Body of pancreas (tissue), 4 donors: Measurements from ENCODE around the gene HEXA. TPM values are rescaled to one million over a fixed set of nuclear protein-coding genes. Genes with fewer than 3 reads are reported as not detected.
"Not testable (repeated sequence)": the region's sequence is repeated elsewhere in the genome, so short reads cannot be mapped to it uniquely, and the experiment has no call there.

ENCODE experiments used
- ATAC-seq: fragments of 150-250 bp; one replicate; pipeline ENCODE4 v1.9.1; 2016
- DNase-seq, 4 donors: peaks; one replicate each; pipeline ENCODE4 v3.0.0-alpha.2; 2019
- H3K27ac ChIP-seq, 4 donors: fragments of 200-600 bp; sonication (generic); 1 replicate in 3 of 4; 2 replicates in 1 of 4; pipeline versions ENCODE4 v1.5.1 to v1.6.1; 2016 to 2019; ENCODE audit warnings: mild to moderate bottlenecking in 1 of 4, mixed read lengths in 1 of 4, moderate library complexity in 1 of 4
- H3K27me3 ChIP-seq, 2 donors: fragments of 200-600 bp; sonication (generic); one replicate each; pipeline ENCODE4 v1.6.0; 2016; ENCODE audit warnings: mild to moderate bottlenecking in 1 of 2
- H3K36me3 ChIP-seq, 2 donors: fragments of 200-600 bp; sonication (generic); replicated peaks in 1 of 2; 2 replicates each; pipeline ENCODE4 v1.5.1; 2016; ENCODE audit warnings: low read depth in 2 of 2; ENCODE audit not compliant: insufficient read depth in 1 of 2
- H3K4me1 ChIP-seq: fragments of 200-600 bp; sonication (generic); one replicate; pipeline ENCODE4 v1.6.0; 2016
- H3K4me3 ChIP-seq, 2 donors: fragments of 200-600 bp; sonication (generic); 1 replicate in 1 of 2; 2 replicates in 1 of 2; pipeline ENCODE4 v1.5.1; 2016 to 2019
- H3K9me3 ChIP-seq, 3 donors: fragments of 200-600 bp; sonication (generic); 1 replicate in 2 of 3; 2 replicates in 1 of 3; pipeline ENCODE4 v1.5.1; 2016
- CTCF ChIP-seq, 7 experiments: fragments of 450-650 bp in 4 of 7; fragments of 200-600 bp in 3 of 7; sonication (generic) in 3 of 7; IDR thresholded peaks; one replicate each; pipeline ENCODE4 v1.5.1; 2016 to 2019; ENCODE audit warnings: antibody characterized with exemption in 7 of 7
- POLR2A ChIP-seq, 3 donors: fragments of 450-650 bp; IDR thresholded peaks; one replicate each; pipeline ENCODE4 v1.6.1; 2016; ENCODE audit warnings: antibody characterized with exemption in 3 of 3, mild to moderate bottlenecking in 2 of 3
- WGBS, 2 donors: methylation state at CpG; one replicate each; pipeline ENCODE4 v1.1.5; 2017; 5-methylcytosine and 5-hydroxymethylcytosine counted together
- intact Hi-C: fragments of 100-400 bp; cut with DNase I; formaldehyde crosslinking; loops from one replicate; pipeline ENCODE4 v1.15.1; 2023
- total RNA-seq, 2 donors: library from RNA; depleted of rRNA; stranded (reverse); fragments of >200 nt; gene quantifications; one replicate each; pipeline ENCODE4 v1.1.0, GENCODE V29; 2016

Gene HEXA
- total RNA-seq, 2 donors from 2014 or later: 35.5 to 48.8 TPM

- Histone ChIP-seq H3K27ac (no peak overlapping the region), H3K27me3 (no peaks in the 10 kb centered on the region)
- intact Hi-C loops: no loop called here
Measured at GRCh38 chr15:72389231-72389630, 13.4 kb upstream of the HEXA start.

GRCh38 chr15:72387741-72388140, 11.9 kb upstream of the HEXA start:
- Histone ChIP-seq H3K4me1 (peaks cover 9% of the 10 kb centered on the region), H3K9me3 (no peaks in the 10 kb centered on the region), H3K27me3 (no peaks in the 10 kb centered on the region), H3K27ac (no peak overlapping the region), H3K36me3 (no peaks in the 10 kb centered on the region), H3K4me3 (no peak overlapping the region)
- no peak for TF ChIP-seq POLR2A (IDR thresholded peaks at IDR 0.05)
- no peak for TF ChIP-seq CTCF (IDR thresholded peaks at IDR 0.05)
- ATAC-seq (no peak), DNase-seq (no peak)
- intact Hi-C loops: no loop called here

More at GRCh38 chr15:72389231-72389630, 13.4 kb upstream of the HEXA start:
- H3K36me3 ChIP-seq: no peaks in the 10 kb centered on the region
- DNase-seq: peak; percentile 35 to 74 (median 52)
- peaks cover 9% of the 10 kb centered on the region for H3K4me1 ChIP-seq
- 17 to 18% methylated on average over 3 of the region's 3 CpGs for WGBS, 2 donors
- no peak overlapping the region for H3K4me3 ChIP-seq
- no peak for ATAC-seq
- H3K9me3 ChIP-seq: no peaks in the 10 kb centered on the region
- TF ChIP-seq POLR2A (IDR thresholded peaks at IDR 0.05): no peak
- no peak for TF ChIP-seq CTCF (IDR thresholded peaks at IDR 0.05)

- no peak overlapping the region for H3K27ac ChIP-seq
- DNase-seq (no peak), ATAC-seq (no peak)
- no peaks in the 10 kb centered on the region for H3K36me3 ChIP-seq
- no peaks in the 10 kb centered on the region for H3K9me3 ChIP-seq
- TF ChIP-seq CTCF (IDR thresholded peaks at IDR 0.05) (peak in 3 of 7 experiments; percentile 10 to 27 (median 20)), POLR2A (IDR thresholded peaks at IDR 0.05) (no peak)
- intact Hi-C loops: no loop called here
- no peaks in the 10 kb centered on the region for H3K4me1 ChIP-seq
- no peak overlapping the region for H3K4me3 ChIP-seq
- no peaks in the 10 kb centered on the region for H3K27me3 ChIP-seq
- 48 to 54% methylated on average over 2 of the region's 2 CpGs for WGBS, 2 donors
Measured at GRCh38 chr15:72382146-72382545, 6.3 kb upstream of the HEXA start.

GRCh38 chr15:72380743-72381142, 4.9 kb upstream of the HEXA start:
- Histone ChIP-seq H3K4me1 (peaks cover 6% of the 10 kb centered on the region), H3K27me3 (no peaks in the 10 kb centered on the region), H3K36me3 (no peaks in the 10 kb centered on the region), H3K9me3 (no peaks in the 10 kb centered on the region), H3K27ac (no peak overlapping the region), H3K4me3 (no peak overlapping the region)
- intact Hi-C loops: no loop called here
- TF ChIP-seq CTCF (IDR thresholded peaks at IDR 0.05) (no peak), POLR2A (IDR thresholded peaks at IDR 0.05) (no peak)
- ATAC-seq (no peak), DNase-seq (no peak)
- WGBS, 2 donors: 63 to 65% methylated on average over 4 of the region's 4 CpGs

- TF ChIP-seq CTCF (IDR thresholded peaks at IDR 0.05) (no peak), POLR2A (IDR thresholded peaks at IDR 0.05) (no peak)
- Histone ChIP-seq H3K36me3 (no peaks in the 10 kb centered on the region), H3K4me3 (no peak overlapping the region), H3K27me3 (no peaks in the 10 kb centered on the region), H3K9me3 (no peaks in the 10 kb centered on the region), H3K27ac (no peak overlapping the region), H3K4me1 (peaks cover 8% of the 10 kb centered on the region)
- DNase-seq: no peak
- 40 to 52% methylated on average over 2 of the region's 2 CpGs for WGBS, 2 donors
- intact Hi-C loops: no loop called here
- ATAC-seq: no peak
Measured at GRCh38 chr15:72379856-72380430, 4.1 kb upstream of the HEXA start.

GRCh38 chr15:72379106-72379505, 3.3 kb upstream of the HEXA start:
- WGBS, 2 donors: 89 to 94% methylated on average over 3 of the region's 3 CpGs
- H3K4me3 ChIP-seq, H3K27me3 ChIP-seq, ATAC-seq, H3K27ac ChIP-seq, H3K36me3 ChIP-seq, DNase-seq, H3K9me3 ChIP-seq, intact Hi-C loops: not testable (repeated sequence)
- H3K4me1 ChIP-seq: peaks cover 16% of the 10 kb centered on the region
